OCI-LY7 (cell line): ENCODE measurements around the gene CD70.
"Not testable (repeated sequence)": the region's sequence is repeated elsewhere in the genome, so short reads cannot be mapped to it uniquely, and the experiment has no call there.

Experiments used
- EZH2phosphoT487 ChIP-seq: fragments of 200-600 bp; sonication (generic); IDR thresholded peaks from 2 replicates; pipeline ENCODE4 v1.6.1; 2018; ENCODE audit warnings: low read depth, borderline replicate concordance, mild to moderate bottlenecking, mixed run types, antibody characterized with exemption, low read length, moderate library complexity, mixed read lengths
- TF ChIP-seq, protein P1 (sequence below): fragments of 200-600 bp; sonication (generic); conservative IDR thresholded peaks from 2 replicates; pipeline ENCODE4 v1.5.1; 2014; ENCODE audit warnings: mild to moderate bottlenecking, antibody characterized with exemption, low read length, moderate library complexity, mixed read lengths

GRCh38 chr19:6601537-6602052 is 10.6 kb upstream of the CD70 start:
- TF ChIP-seq, protein P1, sequence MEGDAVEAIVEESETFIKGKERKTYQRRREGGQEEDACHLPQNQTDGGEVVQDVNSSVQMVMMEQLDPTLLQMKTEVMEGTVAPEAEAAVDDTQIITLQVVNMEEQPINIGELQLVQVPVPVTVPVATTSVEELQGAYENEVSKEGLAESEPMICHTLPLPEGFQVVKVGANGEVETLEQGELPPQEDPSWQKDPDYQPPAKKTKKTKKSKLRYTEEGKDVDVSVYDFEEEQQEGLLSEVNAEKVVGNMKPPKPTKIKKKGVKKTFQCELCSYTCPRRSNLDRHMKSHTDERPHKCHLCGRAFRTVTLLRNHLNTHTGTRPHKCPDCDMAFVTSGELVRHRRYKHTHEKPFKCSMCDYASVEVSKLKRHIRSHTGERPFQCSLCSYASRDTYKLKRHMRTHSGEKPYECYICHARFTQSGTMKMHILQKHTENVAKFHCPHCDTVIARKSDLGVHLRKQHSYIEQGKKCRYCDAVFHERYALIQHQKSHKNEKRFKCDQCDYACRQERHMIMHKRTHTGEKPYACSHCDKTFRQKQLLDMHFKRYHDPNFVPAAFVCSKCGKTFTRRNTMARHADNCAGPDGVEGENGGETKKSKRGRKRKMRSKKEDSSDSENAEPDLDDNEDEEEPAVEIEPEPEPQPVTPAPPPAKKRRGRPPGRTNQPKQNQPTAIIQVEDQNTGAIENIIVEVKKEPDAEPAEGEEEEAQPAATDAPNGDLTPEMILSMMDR: not testable (repeated sequence)
- not testable (repeated sequence) for TF ChIP-seq EZH2phosphoT487
